ENCODE results near the gene LEUTX.

DNA sequence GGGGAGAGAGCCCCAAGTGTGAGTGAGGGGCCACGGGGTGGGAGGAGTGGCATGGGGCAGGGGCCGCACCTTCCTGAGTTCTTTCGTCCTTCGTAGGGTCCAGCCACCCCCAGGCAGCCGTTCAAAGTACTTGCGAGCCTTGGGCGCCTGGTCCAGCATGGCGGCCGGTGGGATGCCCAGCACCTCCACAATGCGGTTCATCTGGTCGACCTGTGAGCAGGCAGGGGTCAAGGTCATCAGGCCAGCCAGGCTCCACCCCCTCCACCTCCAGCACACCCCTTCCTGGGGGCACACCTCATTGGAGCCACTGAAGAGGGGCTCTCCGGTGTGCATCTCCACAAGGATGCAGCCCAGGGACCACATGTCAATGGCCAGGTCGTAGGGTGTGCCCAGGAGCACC is 48.6 kb downstream of the LEUTX start:
- TF ChIP-seq POLR2A (IDR thresholded peaks at IDR 0.05) = no peak
- no peak for TF ChIP-seq EP300 (IDR thresholded peaks at IDR 0.05)
- TF ChIP-seq, protein P1, sequence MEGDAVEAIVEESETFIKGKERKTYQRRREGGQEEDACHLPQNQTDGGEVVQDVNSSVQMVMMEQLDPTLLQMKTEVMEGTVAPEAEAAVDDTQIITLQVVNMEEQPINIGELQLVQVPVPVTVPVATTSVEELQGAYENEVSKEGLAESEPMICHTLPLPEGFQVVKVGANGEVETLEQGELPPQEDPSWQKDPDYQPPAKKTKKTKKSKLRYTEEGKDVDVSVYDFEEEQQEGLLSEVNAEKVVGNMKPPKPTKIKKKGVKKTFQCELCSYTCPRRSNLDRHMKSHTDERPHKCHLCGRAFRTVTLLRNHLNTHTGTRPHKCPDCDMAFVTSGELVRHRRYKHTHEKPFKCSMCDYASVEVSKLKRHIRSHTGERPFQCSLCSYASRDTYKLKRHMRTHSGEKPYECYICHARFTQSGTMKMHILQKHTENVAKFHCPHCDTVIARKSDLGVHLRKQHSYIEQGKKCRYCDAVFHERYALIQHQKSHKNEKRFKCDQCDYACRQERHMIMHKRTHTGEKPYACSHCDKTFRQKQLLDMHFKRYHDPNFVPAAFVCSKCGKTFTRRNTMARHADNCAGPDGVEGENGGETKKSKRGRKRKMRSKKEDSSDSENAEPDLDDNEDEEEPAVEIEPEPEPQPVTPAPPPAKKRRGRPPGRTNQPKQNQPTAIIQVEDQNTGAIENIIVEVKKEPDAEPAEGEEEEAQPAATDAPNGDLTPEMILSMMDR (IDR thresholded peaks at IDR 0.05) = no peak

Measured in stomach (tissue), 4 donors.